Trophoblast cell (in vitro differentiated cells and primary cell): ENCODE results near the gene GTF2H2C.
"Not testable (repeated sequence)": the region's sequence is repeated elsewhere in the genome, so short reads cannot be mapped to it uniquely, and the experiment has no call there.

Experiments used
- DNase-seq, 2 donors: peaks; one replicate each; pipeline ENCODE4 v3.0.0-alpha.2; 2016
- H2AFZ ChIP-seq: 2 replicates; pipeline ENCODE4 v1.6.1; 2013; ENCODE audit warnings: low read length, moderate library complexity, mild to moderate bottlenecking; ENCODE audit not compliant: insufficient read depth, poor library complexity
- H2AK5ac ChIP-seq: 2 replicates; pipeline ENCODE4 v1.6.1; 2013; ENCODE audit warnings: mild to moderate bottlenecking, low read length
- H2BK120ac ChIP-seq: 2 replicates; pipeline ENCODE4 v1.6.1; 2013; ENCODE audit warnings: low read length, mild to moderate bottlenecking, moderate library complexity; ENCODE audit not compliant: insufficient read depth, poor library complexity
- H2BK12ac ChIP-seq: 2 replicates; pipeline ENCODE4 v1.6.1; 2013; ENCODE audit warnings: mild to moderate bottlenecking, low read length, moderate library complexity
- H2BK5ac ChIP-seq: 2 replicates; pipeline ENCODE4 v1.6.1; 2013; ENCODE audit warnings: low read length, low read depth, moderate library complexity, mild to moderate bottlenecking; ENCODE audit not compliant: poor library complexity
- H3K14ac ChIP-seq: 2 replicates; pipeline ENCODE4 v1.6.1; 2013; ENCODE audit warnings: mild to moderate bottlenecking, low read length
- H3K18ac ChIP-seq: 2 replicates; pipeline ENCODE4 v1.6.1; 2013; ENCODE audit warnings: mild to moderate bottlenecking, low read length
- H3K23ac ChIP-seq: 2 replicates; pipeline ENCODE4 v1.6.1; 2013; ENCODE audit warnings: low read length
- H3K27ac ChIP-seq: 2 replicates; pipeline ENCODE4 v1.5.1; 2013; ENCODE audit warnings: low read depth, mild to moderate bottlenecking, inconsistent platforms, low read length, moderate library complexity
- H3K27me3 ChIP-seq: 2 replicates; pipeline ENCODE4 v1.6.1; 2013; ENCODE audit warnings: inconsistent platforms, mild to moderate bottlenecking, low read length, moderate library complexity; ENCODE audit not compliant: insufficient read depth
- H3K36me3 ChIP-seq, 2 experiments: 1 replicate in 1 of 2; 2 replicates in 1 of 2; pipeline ENCODE4 v1.6.1; 2013; ENCODE audit warnings: low read length in 2 of 2, mild to moderate bottlenecking in 2 of 2, moderate library complexity in 1 of 2; ENCODE audit not compliant: insufficient read depth in 2 of 2, control insufficient read depth in 1 of 2
- H3K4ac ChIP-seq: 2 replicates; pipeline ENCODE4 v1.6.1; 2013; ENCODE audit warnings: low read depth, mild to moderate bottlenecking, low read length, moderate library complexity
- H3K4me1 ChIP-seq, 2 experiments: 1 replicate in 1 of 2; 2 replicates in 1 of 2; pipeline ENCODE4 v1.6.1; 2013; ENCODE audit warnings: low read length in 2 of 2, mild to moderate bottlenecking in 2 of 2, moderate library complexity in 1 of 2; ENCODE audit not compliant: insufficient read depth in 2 of 2, control insufficient read depth in 1 of 2
- H3K4me2 ChIP-seq: 2 replicates; pipeline ENCODE4 v1.6.1; 2013; ENCODE audit warnings: inconsistent platforms, mild to moderate bottlenecking, low read length, moderate library complexity
- H3K4me3 ChIP-seq: 2 replicates; pipeline ENCODE4 v1.5.1; 2013; ENCODE audit warnings: mild to moderate bottlenecking, low read depth, low read length, inconsistent platforms
- H3K79me1 ChIP-seq: one replicate; pipeline ENCODE4 v1.6.1; 2013; ENCODE audit warnings: low read length
- H3K79me2 ChIP-seq: 2 replicates; pipeline ENCODE4 v1.6.1; 2013; ENCODE audit warnings: low read length, mild to moderate bottlenecking; ENCODE audit not compliant: control insufficient read depth, insufficient read depth, poor library complexity
- H3K9ac ChIP-seq: 2 replicates; pipeline ENCODE4 v1.6.1; 2013; ENCODE audit warnings: mild to moderate bottlenecking, low read length
- H3K9me3 ChIP-seq: 2 replicates; pipeline ENCODE4 v1.6.1; 2013; ENCODE audit warnings: low read depth, mild to moderate bottlenecking, control low read depth, inconsistent platforms, low read length; ENCODE audit not compliant: insufficient read depth
- H4K12ac ChIP-seq: 2 replicates; pipeline ENCODE4 v1.6.1; 2013; ENCODE audit warnings: low read depth, mild to moderate bottlenecking, low read length, moderate library complexity
- H4K8ac ChIP-seq: 2 replicates; pipeline ENCODE4 v1.6.1; 2013; ENCODE audit warnings: low read depth, mild to moderate bottlenecking, low read length, moderate library complexity
- H4K91ac ChIP-seq: one replicate; pipeline ENCODE4 v1.6.1; 2013; ENCODE audit warnings: low read depth, mild to moderate bottlenecking, low read length, moderate library complexity
- WGBS: extraction: QIAGEN DNeasy Blood & Tissue Kit; methylation state at CpG from one replicate; pipeline ENCODE4 v1.1.7; 2013; ENCODE audit warnings: missing lambda C conversion rate; ENCODE audit not compliant: insufficient read length, insufficient coverage; ENCODE audit errors: extremely low coverage; 5-methylcytosine and 5-hydroxymethylcytosine counted together

The GTF2H2C gene

GRCh38 chr5:69596114-69596840 is 36.3 kb downstream of the GTF2H2C start:
- H2BK12ac ChIP-seq: not testable (repeated sequence)
- no CpG with 5 or more reads among the region's 7 CpGs for WGBS

GRCh38 chr5:69601947-69602346 is 42.0 kb downstream of the GTF2H2C start:
- not testable (repeated sequence) for H4K12ac ChIP-seq, H2BK5ac ChIP-seq, H3K4me1 ChIP-seq, H3K4me2 ChIP-seq, H4K8ac ChIP-seq, H3K9me3 ChIP-seq, H3K79me2 ChIP-seq, H3K79me1 ChIP-seq, H3K4ac ChIP-seq, H3K9ac ChIP-seq, H3K18ac ChIP-seq, H3K14ac ChIP-seq, H3K23ac ChIP-seq, H2AK5ac ChIP-seq, H3K4me3 ChIP-seq, H4K91ac ChIP-seq, DNase-seq, H3K27ac ChIP-seq, H2BK120ac ChIP-seq, H2AFZ ChIP-seq, H3K36me3 ChIP-seq, H2BK12ac ChIP-seq, H3K27me3 ChIP-seq
- no CpG with 5 or more reads among the region's 6 CpGs for WGBS

More at GRCh38 chr5:69596114-69596840, 36.3 kb downstream of the GTF2H2C start:
- not testable (repeated sequence) for H2BK120ac ChIP-seq, H2BK5ac ChIP-seq, H3K18ac ChIP-seq, H3K14ac ChIP-seq, H3K4me2 ChIP-seq, H3K9ac ChIP-seq, H3K79me1 ChIP-seq, H3K27ac ChIP-seq, H2AFZ ChIP-seq, H4K91ac ChIP-seq, H3K23ac ChIP-seq, H3K79me2 ChIP-seq, H3K36me3 ChIP-seq, H3K27me3 ChIP-seq, H3K4ac ChIP-seq, H4K12ac ChIP-seq, H2AK5ac ChIP-seq, H3K4me1 ChIP-seq, H3K9me3 ChIP-seq, H4K8ac ChIP-seq, DNase-seq, H3K4me3 ChIP-seq

DNA sequence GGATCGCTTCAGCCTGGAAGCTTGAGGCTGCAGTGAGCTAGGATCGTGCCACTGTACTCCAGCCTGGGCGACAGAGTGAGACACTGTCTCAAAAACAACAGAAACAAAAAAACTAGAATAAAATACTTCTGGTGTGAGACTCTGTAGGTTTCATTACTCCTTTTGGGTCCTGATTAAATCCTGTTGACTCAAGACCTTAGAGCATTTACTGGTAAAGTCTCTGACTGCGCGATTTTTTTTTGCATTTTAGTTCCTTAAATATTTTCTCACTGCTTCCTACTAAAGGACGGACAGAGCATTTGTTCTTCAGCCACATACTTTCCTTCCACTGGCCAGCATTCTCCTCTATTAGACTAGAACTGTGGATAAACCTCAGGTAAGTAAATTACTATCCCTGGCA is 46.8 kb downstream of the GTF2H2C start:
- not testable (repeated sequence) for H3K14ac ChIP-seq, H4K8ac ChIP-seq, H3K79me1 ChIP-seq, DNase-seq, H3K9ac ChIP-seq, H3K18ac ChIP-seq, H3K27me3 ChIP-seq, H3K79me2 ChIP-seq, H2AFZ ChIP-seq, H3K4me3 ChIP-seq, H2BK12ac ChIP-seq, H3K4ac ChIP-seq, H3K4me2 ChIP-seq, H3K27ac ChIP-seq, H3K36me3 ChIP-seq, H3K9me3 ChIP-seq, H4K12ac ChIP-seq, H2BK5ac ChIP-seq, H3K23ac ChIP-seq, H4K91ac ChIP-seq, H2BK120ac ChIP-seq, H3K4me1 ChIP-seq, H2AK5ac ChIP-seq
- WGBS: no CpG with 5 or more reads among the region's 6 CpGs

- H2BK5ac ChIP-seq, H4K8ac ChIP-seq, H3K18ac ChIP-seq, H3K4me2 ChIP-seq, H3K27me3 ChIP-seq, H3K27ac ChIP-seq, DNase-seq, H2AK5ac ChIP-seq, H3K9ac ChIP-seq, H4K12ac ChIP-seq, H3K79me2 ChIP-seq, H3K14ac ChIP-seq, H3K4me3 ChIP-seq, H3K23ac ChIP-seq, H3K36me3 ChIP-seq, H3K79me1 ChIP-seq, H2BK120ac ChIP-seq, H3K9me3 ChIP-seq, H4K91ac ChIP-seq, H2AFZ ChIP-seq, H2BK12ac ChIP-seq, H3K4ac ChIP-seq, H3K4me1 ChIP-seq: not testable (repeated sequence)
- WGBS: no CpG with 5 or more reads among the region's 1 CpG
These were observed 47.8 kb downstream of the GTF2H2C start for GRCh38 chr5:69607750-69608149.
